HL-60/S4 treated with phorbol 12-myristate 13-acetate at 8.2 ng/mL for 4 days and 3 days (cell line): Measurements from ENCODE around the gene TRMT61A.

Experiments
- in situ Hi-C: fragments of 300-500 bp; cut with MboI; formaldehyde crosslinking; loops from 2 replicates; pipeline ENCODE4 v1.15.0; 2022; ENCODE audit warnings: low sequenced_read_pairs

Gene TRMT61A

GRCh38 chr14:103533999-103534575, 5.1 kb downstream of the TRMT61A start:
- in situ Hi-C loops, result no loop called here

DNA sequence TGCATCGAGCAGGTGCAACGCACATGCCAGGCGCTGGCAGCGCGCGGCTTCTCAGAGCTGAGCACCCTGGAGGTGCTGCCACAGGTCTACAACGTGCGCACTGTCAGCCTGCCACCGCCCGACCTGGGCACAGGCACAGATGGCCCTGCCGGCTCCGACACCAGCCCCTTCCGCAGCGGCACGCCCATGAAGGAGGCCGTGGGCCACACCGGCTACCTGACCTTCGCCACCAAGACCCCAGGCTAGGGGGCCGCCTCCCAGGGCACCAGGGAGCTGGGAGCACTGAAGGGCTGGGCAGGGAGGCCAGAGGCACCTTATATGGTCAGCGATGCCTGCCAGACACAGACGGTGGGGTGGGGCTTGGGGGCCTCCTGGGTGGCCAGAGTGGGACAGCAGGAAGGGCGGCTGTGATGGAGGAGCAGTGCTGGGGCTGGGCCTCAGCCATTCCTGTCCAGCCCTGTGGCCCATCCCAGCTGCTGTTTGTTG, 5.6 kb downstream of the TRMT61A start:
- in situ Hi-C loops, result no loop called here

GRCh38 chr14:103535081-103535890, 6.3 kb downstream of the TRMT61A start:
- in situ Hi-C loops, result no loop called here

DNA sequence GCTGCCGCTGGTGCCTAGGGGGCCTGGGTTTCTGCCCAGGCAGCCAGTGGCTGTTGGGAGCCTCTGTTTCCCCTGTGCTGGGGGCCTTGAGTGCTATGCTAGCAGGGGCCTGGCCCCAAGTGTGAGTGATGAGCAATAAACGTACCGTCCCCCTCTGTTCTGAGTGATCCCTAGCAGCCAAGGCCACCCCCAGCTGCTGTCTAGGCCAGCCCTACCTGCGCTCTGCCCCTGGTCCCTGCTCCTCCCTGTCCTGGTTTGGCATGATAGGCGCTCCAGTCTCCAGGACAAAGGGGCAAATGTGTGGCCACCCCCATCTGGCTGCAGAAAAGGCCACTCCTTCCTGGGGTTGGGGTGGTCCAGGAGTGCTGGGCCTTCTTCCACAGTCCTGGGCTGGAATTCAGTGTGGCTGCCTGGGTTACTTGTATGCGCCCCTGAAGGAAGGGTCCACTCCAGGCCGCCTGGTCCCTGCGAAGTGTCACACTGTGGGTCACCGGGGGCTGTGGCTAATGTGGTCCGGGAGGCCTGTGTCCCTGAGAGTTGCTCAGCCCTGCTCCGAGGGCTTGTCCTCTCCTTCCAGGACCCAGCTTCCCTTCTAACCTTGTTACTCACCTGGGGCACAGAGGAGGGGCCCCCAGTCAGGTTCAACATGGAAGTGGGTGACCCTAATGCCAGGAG, 7.0 kb downstream of the TRMT61A start:
- in situ Hi-C loops, result no loop called here

- in situ Hi-C loops, result no loop called here
Measured at GRCh38 chr14:103536693-103537092, 7.7 kb downstream of the TRMT61A start.

DNA sequence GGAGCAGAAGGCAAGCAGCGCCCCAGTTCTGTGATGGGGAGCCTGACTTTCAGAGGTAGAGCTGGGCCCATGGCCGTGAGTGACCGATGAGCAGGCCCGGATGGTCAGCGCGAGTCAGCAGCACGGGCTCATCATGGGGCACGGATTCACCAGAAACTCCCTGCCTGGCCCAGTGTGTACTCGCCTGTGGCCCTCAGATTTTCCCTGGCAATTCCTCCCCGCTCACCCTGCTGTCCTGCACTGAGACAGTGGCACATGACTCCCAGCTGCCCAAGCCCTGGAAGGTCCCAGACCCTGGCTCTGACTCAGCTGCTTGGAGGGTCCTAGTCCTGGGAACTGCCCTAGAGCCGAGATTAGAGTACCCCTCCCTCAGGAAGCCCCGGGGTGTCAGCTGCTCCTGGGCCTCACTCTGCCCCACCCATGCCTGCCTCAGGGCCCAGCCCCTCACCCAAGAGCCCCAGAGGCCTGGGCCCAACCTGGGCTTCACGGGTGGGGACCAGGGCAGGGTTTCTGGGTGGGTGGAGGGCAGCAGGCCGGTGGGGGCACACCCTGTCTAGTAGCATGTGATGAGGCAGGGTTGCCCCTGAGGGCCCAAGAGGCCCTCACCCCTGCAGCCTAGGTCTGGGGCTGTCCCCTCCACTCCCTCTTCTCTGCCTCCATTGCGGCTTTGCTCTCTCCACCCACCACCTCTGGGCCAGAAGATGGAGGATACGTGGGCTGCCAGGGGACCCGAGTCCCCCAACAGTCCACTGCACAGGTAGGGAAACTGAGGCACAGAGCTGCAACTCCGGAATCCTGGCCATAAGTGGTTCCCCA, 8.4 kb downstream of the TRMT61A start:
- in situ Hi-C loops, result no loop called here

DNA sequence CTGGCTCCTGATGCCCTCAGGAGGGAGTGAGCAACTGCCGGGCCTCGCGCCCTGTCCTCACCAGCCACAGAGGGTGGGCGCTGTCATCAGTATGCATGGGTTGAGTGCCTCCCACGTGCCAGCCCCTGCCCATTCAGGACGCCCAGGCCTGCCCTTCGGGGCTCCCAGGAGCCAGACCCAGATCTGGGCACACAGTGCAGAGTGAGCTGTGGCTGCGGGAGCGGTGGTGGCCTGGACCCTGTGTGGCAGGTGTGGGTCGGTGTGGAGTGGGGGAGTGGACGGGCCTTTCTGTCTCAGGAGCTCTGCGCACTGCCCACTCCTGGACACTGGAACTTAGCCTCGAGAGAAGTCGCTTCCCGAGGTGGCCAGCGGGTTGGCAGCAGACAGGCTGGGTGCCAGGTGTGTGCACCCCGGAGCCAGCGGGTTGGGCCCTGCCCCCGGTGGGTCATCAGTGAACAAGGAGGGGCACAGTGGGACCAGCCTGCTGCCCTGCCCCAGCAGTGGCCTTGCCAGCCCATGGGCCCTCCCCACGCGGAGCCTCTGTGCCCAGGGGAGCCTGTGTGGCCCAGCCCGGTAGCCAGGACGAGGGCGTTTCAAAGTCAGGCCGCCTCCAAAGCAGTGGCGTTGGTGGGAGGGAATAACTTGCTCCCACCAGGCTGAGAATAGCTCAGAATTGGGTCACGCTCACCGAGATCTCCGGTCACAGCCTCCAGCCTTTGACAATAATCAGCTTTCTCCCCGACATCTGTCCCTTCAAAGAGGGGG, 9.5 kb downstream of the TRMT61A start:
- in situ Hi-C loops, result no loop called here

DNA sequence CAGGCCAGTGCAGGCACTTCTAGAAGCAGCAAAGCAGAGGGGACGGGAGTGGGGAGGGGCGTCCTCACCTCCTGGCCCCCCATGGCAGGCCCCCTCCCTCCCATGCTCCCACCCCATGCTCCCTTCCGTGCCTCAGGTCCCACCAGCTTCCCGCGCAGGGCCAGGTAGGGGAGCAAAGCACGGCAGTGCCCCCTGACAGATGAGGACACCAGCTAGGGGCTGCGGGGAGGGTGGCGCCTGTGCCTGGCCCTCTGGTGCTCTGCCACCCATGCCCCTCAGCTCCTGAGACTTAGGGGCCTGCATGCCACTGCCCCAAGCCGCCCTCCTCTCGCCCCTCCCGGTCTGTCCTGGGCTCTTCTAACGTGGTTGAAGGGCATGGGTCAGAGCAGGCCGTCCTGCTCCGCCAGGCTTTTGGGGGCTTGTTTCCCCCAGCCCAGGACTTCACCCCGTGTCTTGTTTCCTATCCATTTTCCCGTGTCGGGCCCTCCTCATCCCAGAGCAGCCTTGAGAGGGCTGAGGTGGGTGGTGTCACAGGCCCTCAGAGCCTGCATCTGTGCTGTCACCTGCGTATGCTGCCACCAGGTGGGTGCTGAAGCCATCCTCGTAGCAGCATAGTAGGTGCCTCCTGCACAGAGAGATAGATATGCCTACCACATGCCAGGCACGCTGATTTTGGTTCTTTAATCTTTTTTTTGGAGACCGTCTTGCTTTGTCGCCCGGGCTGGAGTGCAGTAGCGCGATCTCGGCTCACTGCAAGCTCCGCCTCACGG, 10.2 kb downstream of the TRMT61A start:
- in situ Hi-C loops, result no loop called here

- in situ Hi-C loops, result no loop called here
Measured at GRCh38 chr14:103540821-103541708, 12.1 kb downstream of the TRMT61A start.

DNA sequence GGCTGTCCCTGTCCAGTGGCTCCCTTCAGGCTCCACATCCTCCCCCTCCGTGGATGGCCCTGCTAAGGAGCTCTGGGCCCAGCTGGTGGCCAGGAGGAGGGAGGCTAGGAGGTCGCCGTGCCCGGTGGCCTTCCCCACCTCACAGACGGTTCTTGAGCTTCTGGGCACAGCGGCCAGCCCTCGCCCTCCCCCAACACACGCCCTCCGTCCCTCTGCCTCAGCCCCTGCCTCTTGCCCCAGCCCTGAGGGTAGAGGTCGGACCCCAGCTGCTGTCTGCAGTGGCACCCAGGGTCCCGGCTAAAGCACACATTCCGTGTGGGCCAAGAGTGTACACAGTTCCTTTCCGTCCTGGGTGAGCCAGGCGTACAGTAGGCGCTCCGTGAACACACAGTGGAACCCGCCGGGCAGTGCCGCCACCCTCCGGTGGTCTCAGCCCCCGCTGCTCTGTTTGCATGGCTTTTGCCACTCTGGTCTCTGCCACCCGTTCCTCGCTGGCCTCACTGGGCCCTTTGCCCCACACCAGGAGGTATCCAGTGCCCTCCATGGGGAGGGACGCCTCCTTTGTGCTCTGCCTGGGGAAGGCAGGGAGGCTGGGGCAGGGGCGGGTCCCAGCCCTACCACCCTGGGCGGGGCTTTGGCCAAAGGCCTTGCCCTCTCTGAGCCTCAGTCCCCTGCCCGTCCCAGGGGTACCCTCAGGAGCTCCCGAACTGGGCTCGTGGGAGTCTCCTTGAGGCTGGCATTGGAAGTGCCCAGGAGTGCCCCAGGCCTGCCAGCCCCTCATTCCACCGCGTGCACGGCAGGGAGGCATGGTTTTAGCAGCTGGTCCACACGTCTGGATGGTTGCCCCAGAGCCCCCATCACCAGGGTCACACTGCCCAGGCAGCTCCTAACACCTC, 13.0 kb downstream of the TRMT61A start:
- in situ Hi-C loops, result no loop called here

DNA sequence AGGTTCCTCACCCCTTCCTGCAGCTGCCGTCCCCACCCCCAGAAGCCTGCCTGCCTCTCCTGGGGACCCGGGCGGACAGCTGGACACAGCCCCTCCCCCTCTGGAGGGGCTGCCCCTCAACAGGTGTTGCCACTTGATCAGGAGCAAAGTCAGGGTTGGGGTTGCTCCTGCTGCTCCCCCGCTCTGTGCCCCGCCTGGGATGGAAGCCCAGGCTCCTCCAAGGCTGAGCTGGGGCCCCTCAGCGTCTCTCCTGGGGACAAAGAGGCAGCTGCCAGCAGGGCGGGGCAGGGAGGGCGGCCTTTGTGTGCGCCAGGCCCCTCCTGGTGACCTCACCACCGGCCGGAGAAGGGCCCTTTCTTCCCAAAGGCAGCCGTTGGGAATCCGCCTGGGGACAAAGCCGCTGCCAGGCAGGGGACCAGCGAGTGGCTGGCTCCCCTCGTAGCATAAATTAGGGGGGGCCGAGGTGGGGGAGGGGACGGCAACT, 13.7 kb downstream of the TRMT61A start:
- in situ Hi-C loops, result no loop called here

- in situ Hi-C loops, result no loop called here
Measured at GRCh38 chr14:103543140-103543539, 14.1 kb downstream of the TRMT61A start.

- in situ Hi-C loops, result no loop called here
Measured at GRCh38 chr14:103543721-103544387, 14.9 kb downstream of the TRMT61A start.

DNA sequence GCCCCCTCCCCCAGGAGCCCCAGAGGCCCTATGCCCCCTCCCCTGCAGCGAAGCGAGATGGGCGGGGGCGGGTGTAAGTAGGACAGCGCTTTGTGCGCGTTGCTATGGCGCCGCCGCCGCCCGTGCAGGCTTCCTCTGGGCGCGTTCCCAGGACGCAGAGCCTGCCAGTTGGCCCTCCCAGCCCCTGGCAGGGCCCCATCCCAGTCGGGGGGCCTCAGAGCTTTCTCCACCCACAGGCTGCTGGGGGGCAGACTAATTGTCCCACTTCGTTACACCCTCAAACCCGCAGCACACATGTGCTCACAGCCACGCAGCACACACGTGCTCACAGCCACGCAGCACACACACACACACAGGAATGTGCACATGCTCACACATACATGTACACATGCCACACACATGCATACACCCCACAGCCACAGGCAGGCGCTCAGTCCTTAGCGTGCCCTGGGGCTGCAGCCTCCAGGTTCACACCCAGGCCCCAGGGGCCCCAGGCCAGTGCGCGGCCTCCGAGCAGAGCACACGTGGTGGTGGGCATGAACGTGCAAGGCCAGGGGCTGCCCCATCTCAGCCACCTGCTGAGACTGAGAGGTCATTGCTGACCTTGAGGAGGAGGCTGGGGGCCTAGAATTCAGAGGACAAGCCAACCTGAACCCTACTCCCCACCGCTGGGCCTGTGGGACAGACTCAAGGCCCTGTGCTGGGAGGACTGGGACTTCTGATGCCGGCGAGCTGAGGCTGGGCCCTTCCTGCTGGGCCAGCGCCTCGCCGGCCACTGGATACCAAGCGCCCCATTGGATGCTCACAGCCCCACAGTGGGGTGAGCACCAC, 15.6 kb downstream of the TRMT61A start:
- in situ Hi-C loops, result no loop called here

GRCh38 chr14:103545219-103545914, 16.4 kb downstream of the TRMT61A start:
- in situ Hi-C loops, result no loop called here
